Loucy (cell line): Measurements from ENCODE around the gene FAXDC2.

ENCODE experiments used
- H2AFZ ChIP-seq: fragments of 200-600 bp; sonication (generic); 2 replicates; pipeline ENCODE4 v1.6.0; 2016; ENCODE audit warnings: antibody characterized with exemption, mild to moderate bottlenecking, low read length, moderate library complexity
- H3F3A ChIP-seq: fragments of 200-600 bp; 2 replicates; pipeline ENCODE4 v1.6.0; 2016; ENCODE audit warnings: antibody characterized with exemption, low read depth, mild to moderate bottlenecking
- H3K27me3 ChIP-seq: fragments of 200-600 bp; sonication (generic); 2 replicates; pipeline ENCODE4 v1.6.1; 2014; ENCODE audit warnings: low read length, mild to moderate bottlenecking; ENCODE audit not compliant: insufficient read depth, poor library complexity, severe bottlenecking
- H3K36me3 ChIP-seq: fragments of 200-600 bp; sonication (generic); 2 replicates; pipeline ENCODE4 v1.6.1; 2016; ENCODE audit warnings: low read length; ENCODE audit not compliant: insufficient read depth
- H3K4me1 ChIP-seq: fragments of 200-600 bp; sonication (generic); 2 replicates; pipeline ENCODE4 v1.5.1; 2014; ENCODE audit warnings: low read length, mild to moderate bottlenecking; ENCODE audit not compliant: insufficient read depth, poor library complexity, severe bottlenecking
- H3K4me2 ChIP-seq: fragments of 200-600 bp; sonication (generic); 2 replicates; pipeline ENCODE4 v1.6.0; 2014; ENCODE audit warnings: antibody characterized with exemption, low read length, low read depth, mild to moderate bottlenecking; ENCODE audit not compliant: poor library complexity, severe bottlenecking
- H3K4me3 ChIP-seq: fragments of 200-600 bp; sonication (generic); 2 replicates; pipeline ENCODE4 v1.5.1; 2014; ENCODE audit warnings: low read length, mild to moderate bottlenecking, mixed read lengths; ENCODE audit not compliant: poor library complexity, severe bottlenecking
- H3K79me2 ChIP-seq: fragments of 200-600 bp; sonication (generic); 2 replicates; pipeline ENCODE4 v1.6.1; 2014; ENCODE audit warnings: low read length; ENCODE audit not compliant: insufficient read depth
- H3K9ac ChIP-seq: fragments of 200-600 bp; sonication (generic); 2 replicates; pipeline ENCODE4 v1.6.0; 2014; ENCODE audit warnings: mild to moderate bottlenecking, low read depth, low read length, moderate library complexity; ENCODE audit not compliant: poor library complexity, severe bottlenecking
- H3K9me2 ChIP-seq: fragments of 200-600 bp; sonication (generic); replicated peaks from 2 replicates; pipeline ENCODE4 v1.6.1; 2016; ENCODE audit warnings: low read depth, low read length, mixed read lengths
- H3K9me3 ChIP-seq: fragments of 200-600 bp; sonication (generic); 2 replicates; pipeline ENCODE4 v1.6.1; 2014; ENCODE audit warnings: mild to moderate bottlenecking, antibody characterized with exemption, low read length, low read depth; ENCODE audit not compliant: insufficient read depth
- H4K20me1 ChIP-seq: fragments of 200-600 bp; sonication (generic); 2 replicates; pipeline ENCODE4 v1.6.0; 2014; ENCODE audit warnings: antibody characterized with exemption, low read length, mild to moderate bottlenecking; ENCODE audit not compliant: insufficient read depth, poor library complexity, severe bottlenecking
- EZH2phosphoT487 ChIP-seq: fragments of 200-600 bp; IDR thresholded peaks from 2 replicates; pipeline ENCODE4 v1.6.1; 2018; ENCODE audit warnings: antibody characterized with exemption, mild to moderate bottlenecking, moderate library complexity, borderline replicate concordance
- TF ChIP-seq, protein P1 (sequence below): fragments of 200-600 bp; sonication (generic); conservative IDR thresholded peaks from 2 replicates; pipeline ENCODE4 v1.5.1; 2014; ENCODE audit warnings: mild to moderate bottlenecking, antibody characterized with exemption, low read length

The FAXDC2 gene

DNA sequence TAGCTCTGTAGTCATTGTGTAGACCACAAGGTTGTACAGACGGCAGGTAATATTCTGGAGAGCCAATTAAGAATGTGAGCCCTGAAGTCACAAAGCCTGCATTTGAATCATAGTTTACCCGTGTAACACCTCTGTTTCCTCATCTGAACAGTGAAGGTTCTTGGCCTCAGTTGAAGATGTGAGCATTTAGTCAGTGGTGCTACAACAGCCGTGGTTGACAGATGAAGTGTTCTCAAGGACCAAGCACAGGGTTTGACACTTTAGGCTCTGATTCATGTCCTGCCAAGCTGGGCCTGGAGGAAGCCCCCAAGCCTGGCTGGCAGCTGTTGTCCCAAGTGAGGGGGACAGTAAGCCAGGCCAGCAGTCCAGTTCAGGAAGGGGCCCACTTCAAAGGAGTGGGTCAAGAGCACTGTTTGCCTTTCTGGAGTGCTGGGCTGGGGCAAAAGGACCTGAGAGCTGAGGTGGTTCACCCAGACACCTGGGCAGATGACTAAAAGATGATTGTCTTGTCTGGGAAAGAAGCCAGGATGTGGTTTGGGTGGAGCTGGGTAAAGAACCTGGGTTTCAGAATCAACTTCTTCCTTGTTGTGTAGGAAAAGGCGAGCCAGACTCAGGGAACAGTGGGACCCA, 20.7 kb downstream of the FAXDC2 start:
- H3K4me1 ChIP-seq, result no peaks in the 10 kb centered on the region
- H3K79me2 ChIP-seq, result no peaks in the 10 kb centered on the region
- no peak overlapping the region for H3K4me3 ChIP-seq
- H3K4me2 ChIP-seq, result no peak overlapping the region
- no peak overlapping the region for H2AFZ ChIP-seq
- no peaks in the 10 kb centered on the region for H3K27me3 ChIP-seq
- TF ChIP-seq, protein P1, sequence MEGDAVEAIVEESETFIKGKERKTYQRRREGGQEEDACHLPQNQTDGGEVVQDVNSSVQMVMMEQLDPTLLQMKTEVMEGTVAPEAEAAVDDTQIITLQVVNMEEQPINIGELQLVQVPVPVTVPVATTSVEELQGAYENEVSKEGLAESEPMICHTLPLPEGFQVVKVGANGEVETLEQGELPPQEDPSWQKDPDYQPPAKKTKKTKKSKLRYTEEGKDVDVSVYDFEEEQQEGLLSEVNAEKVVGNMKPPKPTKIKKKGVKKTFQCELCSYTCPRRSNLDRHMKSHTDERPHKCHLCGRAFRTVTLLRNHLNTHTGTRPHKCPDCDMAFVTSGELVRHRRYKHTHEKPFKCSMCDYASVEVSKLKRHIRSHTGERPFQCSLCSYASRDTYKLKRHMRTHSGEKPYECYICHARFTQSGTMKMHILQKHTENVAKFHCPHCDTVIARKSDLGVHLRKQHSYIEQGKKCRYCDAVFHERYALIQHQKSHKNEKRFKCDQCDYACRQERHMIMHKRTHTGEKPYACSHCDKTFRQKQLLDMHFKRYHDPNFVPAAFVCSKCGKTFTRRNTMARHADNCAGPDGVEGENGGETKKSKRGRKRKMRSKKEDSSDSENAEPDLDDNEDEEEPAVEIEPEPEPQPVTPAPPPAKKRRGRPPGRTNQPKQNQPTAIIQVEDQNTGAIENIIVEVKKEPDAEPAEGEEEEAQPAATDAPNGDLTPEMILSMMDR, result no peak
- TF ChIP-seq EZH2phosphoT487, result no peak
- H3K36me3 ChIP-seq, result no peaks in the 10 kb centered on the region
- no peaks in the 10 kb centered on the region for H4K20me1 ChIP-seq
- no peak overlapping the region for H3K9ac ChIP-seq
- no peaks in the 10 kb centered on the region for H3F3A ChIP-seq
- no peaks in the 10 kb centered on the region for H3K9me3 ChIP-seq
- H3K9me2 ChIP-seq, result no peaks in the 10 kb centered on the region

DNA sequence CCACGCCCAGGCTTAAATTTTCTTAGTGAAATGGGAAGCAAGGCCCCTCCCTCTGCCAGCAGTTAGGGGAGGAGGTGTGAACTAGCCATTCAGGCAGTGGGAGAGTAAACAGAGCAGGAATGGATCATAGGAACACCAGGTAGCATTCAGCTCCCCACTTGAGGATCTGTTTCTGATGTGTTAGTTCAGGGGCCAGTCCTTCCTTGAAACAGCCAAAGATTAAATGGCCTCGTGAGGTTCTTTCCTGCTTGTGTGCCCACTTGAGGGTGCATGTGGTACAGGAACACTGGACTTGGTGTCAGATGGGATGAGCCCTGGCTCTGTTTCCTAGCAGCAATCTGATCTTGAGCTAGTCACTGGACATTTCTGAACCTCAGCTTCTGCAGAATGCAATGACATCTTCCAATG, 21.2 kb downstream of the FAXDC2 start:
- H3K4me3 ChIP-seq, result no peak overlapping the region
- H3K79me2 ChIP-seq, result no peaks in the 10 kb centered on the region
- TF ChIP-seq, protein P1, result no peak
- no peak for TF ChIP-seq EZH2phosphoT487
- no peaks in the 10 kb centered on the region for H4K20me1 ChIP-seq
- no peak overlapping the region for H3K4me2 ChIP-seq
- no peak overlapping the region for H3K9ac ChIP-seq
- no peaks in the 10 kb centered on the region for H3K4me1 ChIP-seq
- H3K9me3 ChIP-seq, result no peaks in the 10 kb centered on the region
- H3K36me3 ChIP-seq, result no peaks in the 10 kb centered on the region
- H3K9me2 ChIP-seq, result no peaks in the 10 kb centered on the region
- H2AFZ ChIP-seq, result no peak overlapping the region
- no peaks in the 10 kb centered on the region for H3F3A ChIP-seq
- H3K27me3 ChIP-seq, result no peaks in the 10 kb centered on the region

DNA sequence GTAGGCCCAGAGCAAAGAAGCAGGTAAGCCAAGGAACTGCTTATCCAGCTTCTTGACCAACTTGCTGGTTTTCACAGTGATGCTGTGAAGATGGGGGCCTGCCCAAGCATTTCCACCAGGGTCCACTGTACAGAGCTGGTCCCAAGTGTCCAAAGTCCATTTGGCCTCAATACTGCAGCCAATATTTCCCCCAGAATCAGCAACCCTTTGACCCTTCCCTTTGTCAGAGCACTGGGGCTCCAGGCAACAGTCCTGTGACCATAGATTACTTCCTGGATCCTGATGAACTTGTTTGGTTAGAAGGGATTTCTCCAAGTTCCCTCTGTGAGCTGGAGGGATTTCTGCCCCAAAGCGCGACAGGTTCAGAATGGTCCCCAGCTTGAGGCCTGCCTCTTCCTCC, 26.3 kb downstream of the FAXDC2 start:
- no peak overlapping the region for H2AFZ ChIP-seq
- TF ChIP-seq, protein P1, result no peak
- no peak for TF ChIP-seq EZH2phosphoT487
- no peaks in the 10 kb centered on the region for H3K4me1 ChIP-seq
- H3K36me3 ChIP-seq, result no peaks in the 10 kb centered on the region; the same call in 1 of the 2 replicates
- no peaks in the 10 kb centered on the region for H3K9me2 ChIP-seq
- H3K79me2 ChIP-seq, result no peaks in the 10 kb centered on the region
- H4K20me1 ChIP-seq, result no peaks in the 10 kb centered on the region
- H3K4me3 ChIP-seq, result no peak overlapping the region
- H3K9me3 ChIP-seq, result no peaks in the 10 kb centered on the region
- no peak overlapping the region for H3K9ac ChIP-seq
- no peak overlapping the region for H3K4me2 ChIP-seq
- no peaks in the 10 kb centered on the region for H3F3A ChIP-seq
- H3K27me3 ChIP-seq, result no peaks in the 10 kb centered on the region
